Endothelial cell of umbilical vein (primary cell): ENCODE results near the gene STRBP. TPM values are rescaled to one million over a fixed set of nuclear protein-coding genes. Genes with fewer than 3 reads are reported as not detected.

ENCODE experiments used
- BruUV-seq: library from RNA; stranded (reverse); fragments of 400-500 nt; replicated peaks from 2 replicates; lab custom pipeline; 2021; lab: Mats Ljungman, UMichigan
- CTCF ChIA-PET: fragments of 300-600, 350-600 bp; sonication (Branson Sonifier 250); formaldehyde crosslinking; loops from one replicate; lab custom pipeline; 2021; ENCODE audit warnings: antibody characterized with exemption, inconsistent platforms; lab: Charles Lee
- POLR2A ChIA-PET: fragments of 300-600, 350-600 bp; sonication (Branson Sonifier 250); formaldehyde crosslinking; loops from one replicate; lab custom pipeline; 2021; ENCODE audit warnings: antibody characterized with exemption, inconsistent platforms; lab: Charles Lee
- DNase-seq: peaks from one replicate; pipeline ENCODE4 v3.0.0-alpha.2; 2011; ENCODE audit warnings: low read depth, low spot score
- FAIRE-seq: peaks from 2 replicates; lab custom pipeline; 2011; peaks lifted over from hg19 to GRCh38; lab: Jason Lieb, UNC
- H2AFZ ChIP-seq: 2 replicates; pipeline ENCODE4 v1.6.0; 2012; ENCODE audit warnings: low read depth, low read length, control low read depth, inconsistent platforms
- H3K27ac ChIP-seq: 2 replicates; pipeline ENCODE4 v1.5.1; 2011; ENCODE audit warnings: low read depth, mild to moderate bottlenecking, control low read depth, low read length, moderate library complexity; ENCODE audit not compliant: insufficient read depth
- H3K27me3 ChIP-seq, 2 experiments: 2 replicates each; pipeline versions ENCODE4 v1.6.0 to v1.6.1; 2011; ENCODE audit warnings: low read length in 2 of 2, mixed read lengths in 1 of 2; ENCODE audit not compliant: control insufficient read depth in 2 of 2, insufficient read depth in 2 of 2
- H3K36me3 ChIP-seq, 2 experiments: 2 replicates in 1 of 2; 3 replicates in 1 of 2; pipeline ENCODE4 v1.5.1; 2011; ENCODE audit warnings: low read length in 2 of 2, mild to moderate bottlenecking in 1 of 2, moderate library complexity in 1 of 2; ENCODE audit not compliant: control insufficient read depth in 2 of 2, insufficient read depth in 2 of 2; ENCODE audit errors: extremely low read depth in 1 of 2
- H3K4me1 ChIP-seq: 3 replicates; pipeline ENCODE4 v1.5.1; 2011; ENCODE audit warnings: mild to moderate bottlenecking, low read length; ENCODE audit not compliant: control insufficient read depth, insufficient read depth; ENCODE audit errors: extremely low read depth
- H3K4me2 ChIP-seq: 2 replicates; pipeline ENCODE4 v1.6.1; 2011; ENCODE audit warnings: low read length, control low read depth, mixed read lengths; ENCODE audit not compliant: insufficient read depth
- H3K4me3 ChIP-seq, 3 experiments: fragments of 200-600 bp in 1 of 3; sonication (generic), shearing (Covaris generic) in 1 of 3; replicated peaks in 1 of 3; 2 replicates each; pipeline ENCODE4 v1.5.1; 2011 to 2016; ENCODE audit warnings: control low read depth in 3 of 3, low read length in 3 of 3, mild to moderate bottlenecking in 2 of 3, inconsistent platforms in 1 of 3, low read depth in 1 of 3, moderate library complexity in 1 of 3; ENCODE audit not compliant: insufficient read depth in 1 of 3
- H3K79me2 ChIP-seq: 2 replicates; pipeline ENCODE4 v1.6.0; 2012; ENCODE audit warnings: low read length, inconsistent platforms; ENCODE audit not compliant: control insufficient read depth, insufficient read depth
- H3K9ac ChIP-seq: replicated peaks from 2 replicates; pipeline ENCODE3; 2011; ENCODE audit warnings: low read length, control low read depth; ENCODE audit not compliant: insufficient read depth; ENCODE audit errors: extremely low read depth
- H3K9me1 ChIP-seq: replicated peaks from 3 replicates; pipeline ENCODE4 v1.6.0; 2011; ENCODE audit warnings: mild to moderate bottlenecking, low read length; ENCODE audit not compliant: control insufficient read depth, insufficient read depth; ENCODE audit errors: extremely low read depth
- H3K9me3 ChIP-seq: replicated peaks from 2 replicates; pipeline ENCODE4 v1.5.1; 2012; ENCODE audit warnings: low read length, inconsistent platforms; ENCODE audit not compliant: control insufficient read depth, insufficient read depth
- H4K20me1 ChIP-seq: replicated peaks from 2 replicates; pipeline ENCODE3; 2011; ENCODE audit warnings: mild to moderate bottlenecking, low read length; ENCODE audit not compliant: control insufficient read depth, insufficient read depth; ENCODE audit errors: extremely low read depth
- EZH2 ChIP-seq: IDR thresholded peaks from 2 replicates; pipeline ENCODE4 v1.6.1; 2012; ENCODE audit warnings: borderline replicate concordance, low read depth, mild to moderate bottlenecking, moderate library complexity, low read length, inconsistent platforms; ENCODE audit not compliant: severe bottlenecking
- FOS ChIP-seq: IDR thresholded peaks from 2 replicates; pipeline ENCODE4 v1.6.1; 2011; ENCODE audit warnings: mild to moderate bottlenecking, low read length, moderate library complexity, borderline replicate concordance; ENCODE audit not compliant: insufficient read depth
- GATA2 ChIP-seq: IDR thresholded peaks from 2 replicates; pipeline ENCODE4 v1.7.0; 2011; ENCODE audit warnings: low read depth, mild to moderate bottlenecking, moderate library complexity, mixed read lengths, low read length; ENCODE audit not compliant: insufficient read length, insufficient read depth
- JUN ChIP-seq: IDR thresholded peaks from 2 replicates; pipeline ENCODE4 v1.6.1; 2011; ENCODE audit warnings: borderline replicate concordance, low read depth; ENCODE audit not compliant: insufficient read length, insufficient read depth
- MYC ChIP-seq: IDR thresholded peaks from one replicate; pipeline ENCODE4 v1.6.1; 2011; ENCODE audit warnings: mild to moderate bottlenecking, low read depth, low read length
- POLR2A ChIP-seq: IDR thresholded peaks from 2 replicates; pipeline ENCODE4 v1.6.1; 2012; ENCODE audit warnings: low read depth, mild to moderate bottlenecking, control low read depth, low read length
- POLR2AphosphoS5 ChIP-seq: IDR thresholded peaks from 2 replicates; pipeline ENCODE4 v1.6.1; 2012; ENCODE audit warnings: low read depth, mild to moderate bottlenecking, control low read depth, low read length, moderate library complexity; ENCODE audit not compliant: insufficient read depth
- dilution Hi-C: fragments of 300-500 bp; cut with MboI; formaldehyde crosslinking; loops from one replicate; pipeline ENCODE4 v1.15.0; 2019; ENCODE audit warnings: low sequenced_read_pairs; ENCODE audit not compliant: extremely low pct_ligation_motif_present
- intact Hi-C: fragments of 100-400 bp; cut with micrococcal nuclease; formaldehyde crosslinking; loops from one replicate; pipeline ENCODE4 v1.10.0; 2022
- polyA plus RNA-seq, 4 experiments: library from polyadenylated mRNA; depleted of rRNA in 3 of 4; stranded (reverse) in 3 of 4; unstranded in 1 of 4; fragments of >200 nt; gene quantifications; 2 replicates each; pipeline versions ENCODE4 v1.2.1 to v1.2.3, GENCODE V29; 2011 to 2012; ENCODE audit warnings: missing spikeins in 1 of 4
- total RNA-seq: library from RNA; stranded (reverse); gene quantifications from 2 replicates; pipeline ENCODE4 v1.2.3, GENCODE V29; 2021
- TF ChIP-seq, protein P1 (sequence below), 2 donors: IDR thresholded peaks; 1 replicate in 1 of 2; 2 replicates in 1 of 2; pipeline ENCODE4 v1.5.1; 2011; ENCODE audit warnings: low read length in 2 of 2, mild to moderate bottlenecking in 2 of 2, moderate library complexity in 2 of 2, control low read depth in 1 of 2, inconsistent platforms in 1 of 2, low read depth in 1 of 2; ENCODE audit not compliant: insufficient read depth in 1 of 2; ENCODE audit errors: extremely low read depth in 1 of 2
- TF ChIP-seq, protein P2 (sequence below): IDR thresholded peaks from 2 replicates; pipeline ENCODE4 v1.6.1; 2011; ENCODE audit not compliant: insufficient read depth, insufficient read length

STRBP gene
- total and polyA plus RNA-seq, 2 donors (not counting 3 experiments of a cell fraction or from before 2014, with no cell fraction given): 7.7 to 15.4 TPM

DNA sequence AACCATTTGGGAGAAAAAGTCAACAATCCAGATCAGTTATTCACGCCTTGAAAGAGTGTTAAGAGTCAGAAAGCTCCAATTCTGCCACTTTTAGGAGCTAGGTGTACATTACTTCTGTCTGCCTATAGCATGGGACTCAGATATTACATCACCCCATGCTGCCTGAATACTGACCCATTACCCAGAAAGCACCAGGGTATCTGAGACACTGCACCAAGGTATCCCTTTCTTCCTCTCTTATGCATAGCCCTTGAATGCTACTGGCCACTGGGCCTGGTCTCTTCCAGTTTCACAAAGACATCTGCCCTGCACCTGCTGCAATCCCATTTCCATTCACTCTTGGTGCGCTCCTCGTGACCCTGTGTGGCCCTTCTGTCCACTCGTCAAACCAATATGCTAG lies 2.6 kb downstream of the STRBP start:
- peaks cover 0 to 4% of the 10 kb centered on the region in 2 experiments for H3K27me3 ChIP-seq
- H3K4me2 ChIP-seq: no peak overlapping the region
- dilution Hi-C loops (no loop called here), intact Hi-C loops (no loop called here)
- ChIA-PET POLR2A (no interaction called here), CTCF (interaction anchor here (1.0 kb wide), 1 partner anchor 41 kb away, joined by 3 read pairs; no protein-coding TSS in a partner anchor)
- H3K9ac ChIP-seq: no peak overlapping the region
- H3K27ac ChIP-seq: no peak overlapping the region
- no peaks in the 10 kb centered on the region for H4K20me1 ChIP-seq
- no peaks in the 10 kb centered on the region for H3K9me1 ChIP-seq
- no peaks in the 10 kb centered on the region for H3K79me2 ChIP-seq
- H3K36me3 ChIP-seq: no peaks in the 10 kb centered on the region
- H3K9me3 ChIP-seq: no peaks in the 10 kb centered on the region
- TF ChIP-seq EZH2 (peak; percentile 33), FOS (no peak)
- TF ChIP-seq, protein P1, sequence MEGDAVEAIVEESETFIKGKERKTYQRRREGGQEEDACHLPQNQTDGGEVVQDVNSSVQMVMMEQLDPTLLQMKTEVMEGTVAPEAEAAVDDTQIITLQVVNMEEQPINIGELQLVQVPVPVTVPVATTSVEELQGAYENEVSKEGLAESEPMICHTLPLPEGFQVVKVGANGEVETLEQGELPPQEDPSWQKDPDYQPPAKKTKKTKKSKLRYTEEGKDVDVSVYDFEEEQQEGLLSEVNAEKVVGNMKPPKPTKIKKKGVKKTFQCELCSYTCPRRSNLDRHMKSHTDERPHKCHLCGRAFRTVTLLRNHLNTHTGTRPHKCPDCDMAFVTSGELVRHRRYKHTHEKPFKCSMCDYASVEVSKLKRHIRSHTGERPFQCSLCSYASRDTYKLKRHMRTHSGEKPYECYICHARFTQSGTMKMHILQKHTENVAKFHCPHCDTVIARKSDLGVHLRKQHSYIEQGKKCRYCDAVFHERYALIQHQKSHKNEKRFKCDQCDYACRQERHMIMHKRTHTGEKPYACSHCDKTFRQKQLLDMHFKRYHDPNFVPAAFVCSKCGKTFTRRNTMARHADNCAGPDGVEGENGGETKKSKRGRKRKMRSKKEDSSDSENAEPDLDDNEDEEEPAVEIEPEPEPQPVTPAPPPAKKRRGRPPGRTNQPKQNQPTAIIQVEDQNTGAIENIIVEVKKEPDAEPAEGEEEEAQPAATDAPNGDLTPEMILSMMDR (IDR thresholded peaks at IDR 0.05; ENCODE audit: extremely low read depth in 1 of 2, insufficient read depth in 1 of 2, low read depth in 1 of 2, low read length in 2 of 2): no peak
- no TSS peak for BruUV-seq
- DNase-seq (no peak), FAIRE-seq (no peak)
- H3K4me3 ChIP-seq: no peak overlapping the region
- no peak overlapping the region for H2AFZ ChIP-seq
- H3K4me1 ChIP-seq: peaks cover 2% of the 10 kb centered on the region

DNA sequence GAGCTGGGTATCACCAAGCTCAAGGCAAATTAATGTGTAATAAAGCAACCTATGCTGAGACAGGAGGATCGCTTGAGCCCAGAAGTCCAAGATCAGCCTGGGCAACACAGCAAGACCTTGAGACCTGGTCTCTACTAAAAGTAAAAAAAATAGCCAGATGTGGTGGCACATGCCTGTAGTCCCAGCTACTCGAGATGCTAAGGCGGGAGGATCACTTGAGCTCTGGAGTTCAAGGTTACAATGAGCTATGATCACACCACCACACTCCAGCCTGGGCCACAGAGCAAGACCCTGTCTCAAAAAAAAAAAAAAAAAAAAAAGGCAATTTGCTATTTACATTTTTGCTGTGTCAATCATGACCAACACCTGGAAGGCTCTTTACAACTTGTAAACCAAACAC lies 5.2 kb downstream of the STRBP start:
- no peak for FAIRE-seq

More for the DNA sequence above, 5.2 kb downstream of the STRBP start:
- Histone ChIP-seq H3K79me2 (no peaks in the 10 kb centered on the region), H3K27ac (no peak overlapping the region), H2AFZ (no peak overlapping the region), H3K4me3 (no peak overlapping the region), H3K9ac (no peak overlapping the region), H4K20me1 (no peaks in the 10 kb centered on the region), H3K9me3 (no peaks in the 10 kb centered on the region), H3K27me3 (peaks cover 0 to 4% of the 10 kb centered on the region in 2 experiments), H3K4me2 (no peak overlapping the region), H3K36me3 (no peaks in the 10 kb centered on the region), H3K4me1 (no peaks in the 10 kb centered on the region), H3K9me1 (no peaks in the 10 kb centered on the region)
- dilution Hi-C loops (no loop called here), intact Hi-C loops (no loop called here)
- no peak for DNase-seq
- no TSS peak for BruUV-seq
- POLR2A ChIA-PET: no interaction called here
- CTCF ChIA-PET: no interaction called here
- TF ChIP-seq FOS (no peak), MYC (no peak), POLR2A (no peak), POLR2AphosphoS5 (no peak), EZH2 (no peak), JUN (no peak), GATA2 (no peak)
- TF ChIP-seq, protein P1 (IDR thresholded peaks at IDR 0.05; ENCODE audit: extremely low read depth in 1 of 2, insufficient read depth in 1 of 2, low read depth in 1 of 2, low read length in 2 of 2): no peak
- TF ChIP-seq, protein P2, sequence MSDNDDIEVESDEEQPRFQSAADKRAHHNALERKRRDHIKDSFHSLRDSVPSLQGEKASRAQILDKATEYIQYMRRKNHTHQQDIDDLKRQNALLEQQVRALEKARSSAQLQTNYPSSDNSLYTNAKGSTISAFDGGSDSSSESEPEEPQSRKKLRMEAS: no peak
